NK-92 (cell line): ENCODE data around the gene ZPLD1.

Experiments used
- DNase-seq: peaks from one replicate; lab custom pipeline; 2025; ENCODE audit not compliant: unreplicated experiment; lab: John Stamatoyannopoulos, UW

ZPLD1 gene

DNA sequence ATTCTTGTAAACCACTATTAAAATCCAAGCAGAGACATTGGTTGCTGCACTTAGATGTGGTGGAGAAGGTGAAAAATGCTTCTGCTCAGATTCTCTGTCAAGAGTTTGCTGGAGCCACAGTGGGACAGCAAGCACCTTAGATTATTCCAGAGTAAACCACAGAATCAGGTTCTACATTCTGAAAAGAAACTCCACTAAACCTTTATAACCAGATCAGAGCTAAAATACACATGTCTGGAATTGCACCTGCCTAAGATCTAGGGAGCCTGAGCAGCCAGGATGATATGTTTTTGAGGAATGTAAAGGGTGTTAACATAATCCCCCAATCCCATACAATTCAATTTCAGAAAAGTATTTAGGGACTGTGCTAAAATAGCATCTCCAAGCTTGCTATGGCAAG, at the start of gene ZPLD1:
ZPLD1 (plus strand) TSS at position 301 of the 400 bp plus-strand sequence. CDS start 3,473 bp downstream, outside the sequence.
- no peak for DNase-seq

DNA sequence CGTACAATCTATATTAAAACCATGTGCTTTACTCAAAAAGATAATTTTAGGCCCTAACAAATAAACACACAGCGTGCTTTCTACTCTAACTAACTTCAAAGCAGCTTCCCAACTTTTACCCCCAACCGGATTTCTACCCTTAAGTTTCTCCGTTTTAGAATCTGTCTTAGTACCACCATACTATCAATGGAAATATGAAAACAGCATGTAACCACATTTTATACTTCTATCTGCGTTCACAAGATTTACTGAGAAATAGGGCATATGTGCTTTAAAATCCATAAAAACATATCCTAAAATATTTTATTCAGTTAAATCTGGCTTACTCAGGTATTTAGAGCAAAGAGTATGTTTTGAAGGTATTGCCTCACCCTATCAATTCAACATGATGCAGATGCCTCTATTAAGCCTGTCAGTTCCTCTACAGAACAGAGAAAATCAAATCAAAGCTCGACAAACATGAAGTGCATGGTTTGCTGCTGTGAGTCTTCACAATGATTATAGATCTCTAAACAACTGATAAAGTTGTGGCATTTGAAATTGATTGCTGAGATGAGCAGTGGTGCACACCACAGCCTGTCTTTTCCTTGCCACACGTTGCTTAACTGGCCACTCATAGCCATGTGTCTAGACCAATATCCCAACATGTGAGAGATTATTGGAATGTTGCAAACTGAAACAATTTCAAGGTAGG, 44.5 kb upstream of the ZPLD1 start:
- DNase-seq = no peak

DNA sequence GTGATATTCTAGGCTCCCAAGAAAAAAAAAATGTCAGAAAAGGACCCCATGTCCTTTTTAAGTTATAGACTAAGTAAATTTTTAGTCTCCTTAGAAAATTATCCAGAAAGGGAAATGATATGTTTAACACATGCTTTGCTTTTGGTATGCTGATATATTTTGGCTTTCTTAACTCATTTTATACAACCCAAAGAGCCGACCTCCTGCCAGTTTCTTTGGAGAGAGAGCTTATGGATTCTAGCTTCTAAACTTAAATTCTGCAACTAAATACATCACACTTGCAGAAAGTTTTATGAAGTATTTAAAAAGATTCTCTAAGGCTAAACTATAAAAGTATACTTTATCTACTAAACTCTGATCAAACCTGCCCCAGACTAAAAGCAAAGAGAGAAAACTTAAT, 43.9 kb upstream of the ZPLD1 start:
- DNase-seq = no peak

DNA sequence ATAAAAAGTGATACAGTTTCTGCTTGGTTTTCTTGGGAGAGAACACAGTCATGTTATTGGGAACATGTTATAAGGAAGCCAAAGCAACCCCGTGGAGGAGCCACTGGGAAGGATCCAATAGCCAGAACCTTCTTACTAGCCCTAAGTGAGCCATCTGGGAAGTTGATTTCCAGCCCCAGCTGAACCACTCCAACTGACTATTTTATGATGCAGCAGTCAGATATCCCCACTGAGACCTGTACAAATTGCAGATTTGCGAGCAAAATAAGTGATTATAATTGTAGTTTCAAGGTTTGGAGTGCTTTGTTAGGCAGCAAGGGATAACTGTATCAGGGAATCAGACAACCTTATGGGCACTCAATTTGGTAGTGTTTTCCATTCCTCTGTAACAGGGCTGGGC, 43.3 kb upstream of the ZPLD1 start:
- no peak for DNase-seq

DNA sequence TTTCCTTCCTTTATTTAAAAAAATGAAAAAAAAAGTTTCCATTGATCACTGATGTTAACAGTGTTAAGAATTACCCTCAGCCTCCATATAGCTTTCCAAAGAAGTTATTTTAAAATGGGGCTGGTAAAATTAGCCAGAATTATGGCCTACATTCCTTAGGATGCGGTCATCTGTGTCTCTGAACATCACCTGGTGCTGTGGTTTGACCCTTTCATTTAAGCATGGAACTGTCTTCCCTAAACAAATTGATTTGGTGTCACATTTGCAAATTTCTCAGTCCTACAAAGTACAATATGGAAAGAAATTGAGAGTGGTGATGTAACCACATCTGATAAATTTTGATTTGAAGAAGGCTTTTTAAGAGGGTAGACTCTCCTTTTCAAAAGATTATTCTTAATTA, 40.3 kb upstream of the ZPLD1 start:
- DNase-seq = no peak

DNA sequence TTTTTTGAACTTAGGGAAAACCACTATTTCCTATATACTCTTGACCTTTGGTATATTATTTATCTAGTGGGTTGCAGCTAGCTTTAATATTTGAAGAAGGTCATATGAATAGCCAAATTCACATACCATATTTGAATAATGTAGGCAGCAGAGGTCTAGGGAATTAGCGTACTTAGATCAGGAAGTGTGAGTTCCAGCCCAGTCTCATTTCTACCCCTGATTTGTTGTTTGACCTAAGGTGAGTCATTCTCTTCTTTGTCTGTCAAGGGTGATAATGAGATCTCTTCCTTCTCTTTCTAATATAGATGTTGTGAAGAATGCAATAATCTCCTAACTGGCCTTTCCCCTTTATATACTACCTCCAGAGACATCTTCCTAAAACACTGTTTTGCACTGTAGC, 36.6 kb upstream of the ZPLD1 start:
- no peak for DNase-seq

DNA sequence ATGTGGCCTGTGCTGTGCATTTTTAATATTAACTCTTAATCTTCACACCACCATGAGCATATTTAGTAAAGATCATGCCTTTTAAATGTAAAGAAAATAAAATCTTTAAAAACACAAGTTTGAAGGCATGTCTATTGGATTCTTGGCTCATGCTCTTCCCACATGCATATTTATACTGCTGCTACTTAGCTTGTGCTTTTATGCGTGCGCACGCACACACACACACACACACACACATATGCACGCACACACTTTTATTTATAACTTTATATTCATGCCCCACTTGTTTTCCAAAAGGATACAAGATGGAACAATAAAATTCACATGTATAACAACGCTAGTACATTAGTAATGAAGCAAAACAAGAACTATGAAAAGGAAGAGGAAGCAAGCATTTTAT, 36.1 kb upstream of the ZPLD1 start:
- DNase-seq = no peak

DNA sequence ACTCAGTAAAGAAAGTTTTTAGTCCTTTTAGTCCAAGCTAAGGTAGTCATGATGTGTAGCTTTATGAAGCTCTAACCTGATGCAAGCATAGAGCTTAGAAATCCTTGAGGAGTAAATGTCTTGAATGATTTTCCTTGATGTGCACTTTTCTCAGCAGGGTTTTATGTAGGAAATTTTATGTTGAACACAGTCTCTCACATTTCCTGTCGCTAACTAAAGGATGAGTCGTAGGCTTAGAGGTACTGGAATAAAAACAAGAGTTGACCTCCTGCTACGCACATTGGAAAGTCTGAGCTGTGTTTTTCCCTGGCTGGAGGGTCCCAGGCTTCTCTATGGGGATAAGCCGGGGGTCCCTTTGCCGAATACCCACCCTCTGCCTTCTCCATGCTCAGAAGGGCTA, 34.7 kb upstream of the ZPLD1 start:
- no peak for DNase-seq

DNA sequence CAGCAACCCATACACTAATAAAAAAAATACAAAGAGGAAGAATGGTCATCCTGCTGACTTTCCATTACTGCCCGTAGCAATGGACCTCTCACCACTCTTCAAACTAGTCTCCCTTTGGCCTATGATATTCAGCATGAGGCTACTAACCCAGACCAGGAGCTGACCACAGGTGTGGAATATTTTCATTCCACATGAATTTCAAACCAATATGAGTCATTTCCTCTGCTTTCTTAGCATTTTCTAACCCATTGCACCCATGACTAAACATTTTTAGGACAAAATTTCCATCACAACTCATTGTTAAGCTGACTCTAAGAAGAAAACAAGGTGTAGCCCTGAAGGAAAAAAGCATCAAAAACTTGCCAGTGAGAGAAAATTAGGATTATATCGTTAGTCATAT, 34.0 kb upstream of the ZPLD1 start:
- DNase-seq = no peak

DNA sequence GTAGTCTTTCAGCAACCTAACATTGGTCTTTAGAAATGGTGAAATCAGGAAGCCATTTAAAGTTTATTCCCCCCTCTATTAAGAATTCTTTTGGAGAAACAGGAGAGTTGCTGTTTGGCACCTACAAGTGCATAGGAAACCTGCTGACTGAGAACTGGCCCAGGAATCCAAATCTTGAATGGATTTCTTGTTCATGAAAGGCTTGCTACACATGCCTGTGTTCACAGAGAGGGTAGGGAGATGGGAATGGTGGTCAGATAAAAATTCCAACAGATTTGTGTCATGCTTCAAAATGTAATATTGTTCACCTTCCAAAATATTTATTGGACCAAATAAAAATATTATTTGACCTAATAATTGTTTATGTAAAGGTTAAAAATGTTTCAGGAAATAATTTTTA, 24.2 kb upstream of the ZPLD1 start:
- no peak for DNase-seq

DNA sequence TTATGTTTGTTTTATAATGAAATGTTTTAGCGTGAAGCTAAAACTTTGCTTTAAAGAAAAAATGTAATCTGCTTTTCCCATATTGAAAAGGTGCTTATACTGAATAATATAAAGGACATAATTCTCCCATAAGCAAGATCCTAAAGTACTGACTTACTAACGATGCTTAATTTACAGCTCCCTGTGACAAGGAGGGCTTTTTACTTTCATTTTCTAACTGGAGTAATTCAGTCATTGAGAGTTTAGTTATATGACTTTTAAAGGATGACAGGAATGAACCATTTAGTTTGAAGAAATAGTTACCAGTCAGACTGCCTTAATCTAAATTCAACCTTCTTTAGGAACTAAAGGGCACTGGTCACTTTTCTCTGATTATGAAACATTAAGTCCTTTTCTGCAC, 19.3 kb upstream of the ZPLD1 start:
- no peak for DNase-seq

DNA sequence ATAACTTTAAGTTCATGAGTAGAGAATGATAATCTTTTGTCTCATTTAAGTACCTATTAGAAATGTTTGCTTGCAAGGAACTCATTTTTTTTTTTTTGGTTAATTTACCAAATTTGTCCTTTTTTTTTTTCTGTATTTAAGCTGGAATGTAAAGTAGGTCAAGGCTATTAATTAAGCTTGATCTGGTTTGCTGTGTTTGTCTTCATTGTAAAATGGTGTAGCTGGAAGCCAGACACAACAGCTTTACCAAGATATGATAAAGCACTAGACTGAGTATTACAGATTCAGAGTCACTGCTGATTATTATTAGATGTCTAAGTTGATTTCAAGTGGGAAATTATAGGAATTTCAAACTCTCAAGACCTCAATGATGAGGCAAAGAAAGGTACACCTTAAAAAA, 15.0 kb upstream of the ZPLD1 start:
- no peak for DNase-seq

DNA sequence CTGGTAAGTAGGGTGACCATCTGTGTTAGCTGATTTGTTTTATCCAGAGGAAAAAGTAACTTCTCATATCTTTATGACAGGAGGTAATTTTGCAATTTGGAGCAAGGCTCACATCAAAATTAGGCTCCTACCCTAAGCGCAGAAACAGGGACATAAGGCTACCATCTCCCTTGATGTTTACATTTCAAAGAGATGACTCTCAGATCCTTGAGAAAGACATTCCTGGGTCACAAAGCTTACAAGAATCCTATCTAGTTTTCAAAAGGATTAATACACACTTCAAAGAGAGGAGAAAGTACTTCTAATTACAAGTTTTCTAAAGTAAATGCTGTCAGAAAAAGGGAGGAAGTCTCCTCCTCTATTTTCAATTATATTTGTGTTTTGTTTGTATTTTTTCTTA, 7.0 kb downstream of the ZPLD1 start:
- DNase-seq = no peak

DNA sequence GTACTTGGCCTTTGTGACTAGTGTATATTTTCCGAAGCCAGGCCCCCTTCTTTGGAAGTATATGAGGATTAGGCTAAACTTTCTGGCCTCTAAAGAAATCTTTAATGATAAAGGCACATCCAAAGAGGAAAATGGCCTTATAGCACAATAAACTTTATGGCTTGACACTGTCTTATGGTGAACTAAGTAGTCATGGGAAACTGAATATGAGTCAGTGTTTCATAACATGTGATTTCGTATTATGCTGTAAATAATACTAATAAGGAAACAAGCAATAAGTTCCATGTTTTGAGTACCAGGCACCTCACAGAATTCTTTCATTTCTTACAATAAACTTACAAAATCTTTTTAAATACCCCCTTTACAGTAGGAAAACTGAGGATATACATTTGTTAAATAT, 8.2 kb downstream of the ZPLD1 start:
- no peak for DNase-seq

DNA sequence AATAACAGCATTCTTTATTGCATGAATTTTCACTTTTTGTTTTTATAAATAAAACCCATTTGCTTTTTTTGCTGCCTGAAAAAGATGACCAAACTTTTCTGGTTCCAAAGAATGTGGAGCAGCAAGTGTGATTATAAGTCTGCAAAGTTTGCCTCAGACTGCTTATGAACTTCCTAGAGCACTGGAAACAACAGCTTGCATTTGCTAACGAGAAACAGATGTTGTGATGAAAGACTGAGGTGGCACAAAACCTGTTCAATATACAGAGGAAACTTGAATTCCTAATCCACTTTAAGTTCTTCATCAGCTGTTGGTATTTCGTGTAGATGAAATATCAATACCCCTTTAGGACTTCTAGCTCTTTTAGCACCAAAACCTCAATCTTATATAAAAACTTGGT, 9.3 kb downstream of the ZPLD1 start:
- DNase-seq = no peak

DNA sequence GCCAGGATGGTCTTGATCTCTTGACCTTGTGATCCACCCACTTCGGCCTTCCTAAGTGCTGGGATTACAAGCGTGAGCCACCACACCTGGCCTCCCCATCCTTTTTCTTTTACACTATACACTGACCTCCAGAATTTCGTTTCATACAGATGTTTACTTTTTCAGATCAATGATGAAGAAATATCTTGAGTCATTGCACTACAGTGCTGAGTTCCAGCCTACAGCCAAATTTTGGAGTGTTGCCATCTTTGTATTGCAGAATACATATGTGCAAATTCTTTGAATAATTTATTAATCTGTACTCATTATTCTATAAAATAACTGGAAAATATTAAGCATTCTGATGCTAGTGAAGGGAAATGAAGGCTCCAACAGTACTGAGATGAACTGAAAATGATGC, 12.5 kb downstream of the ZPLD1 start:
- DNase-seq = no peak

DNA sequence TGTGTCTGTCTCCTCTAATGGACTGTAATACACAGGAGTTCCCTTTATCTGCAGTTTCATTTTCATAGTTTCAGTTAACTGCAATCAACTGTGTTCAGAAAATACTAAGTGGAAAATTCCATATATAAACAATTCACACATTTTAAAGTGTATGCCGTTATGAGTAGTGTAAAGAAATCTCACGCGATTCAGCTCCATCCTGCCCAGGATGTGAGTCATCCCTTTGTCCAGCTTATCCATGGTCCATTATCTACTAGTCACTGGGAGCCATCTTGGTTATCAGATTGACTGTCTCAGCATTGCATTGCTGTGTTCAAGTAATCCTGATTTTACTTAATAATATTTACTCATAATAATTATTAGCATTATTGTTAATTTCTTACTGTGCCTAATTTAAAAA, 14.5 kb downstream of the ZPLD1 start:
- no peak for DNase-seq

DNA sequence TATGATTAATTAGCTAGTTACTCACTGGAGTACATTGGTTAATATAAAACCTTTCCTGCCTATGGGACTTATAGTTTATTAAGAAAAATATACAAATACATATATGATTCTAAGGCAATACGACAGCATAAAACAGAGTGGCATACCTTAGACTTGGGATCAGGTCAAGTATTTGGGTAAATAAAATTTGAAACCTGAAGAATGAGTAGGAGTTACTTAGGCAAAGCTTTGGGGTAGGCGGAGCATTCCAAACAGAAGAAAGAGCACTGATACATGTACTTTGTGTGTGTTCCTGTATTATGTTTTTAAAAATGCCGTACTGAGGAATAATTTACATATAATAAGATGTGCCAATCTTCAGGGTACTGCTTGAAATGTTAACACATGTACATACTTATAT, 15.1 kb downstream of the ZPLD1 start:
- DNase-seq = no peak

DNA sequence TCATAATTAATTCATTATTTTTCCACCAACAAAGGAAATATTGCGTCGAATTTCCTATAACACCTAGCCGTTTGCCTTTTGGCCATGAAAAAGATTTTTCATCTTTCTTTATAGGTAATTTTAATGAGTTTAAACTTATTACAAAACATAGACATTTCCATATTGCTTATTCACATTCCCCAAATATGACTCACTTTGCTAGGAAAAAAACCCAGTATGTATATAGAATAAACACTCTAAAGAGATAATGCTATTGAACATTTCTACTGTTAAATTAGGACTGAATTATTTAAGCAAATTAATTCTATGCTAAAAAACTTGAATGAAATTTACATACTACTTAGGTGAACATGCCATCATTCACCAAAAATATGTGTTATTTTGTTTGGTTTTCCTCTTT, 16.2 kb downstream of the ZPLD1 start:
- DNase-seq = no peak

DNA sequence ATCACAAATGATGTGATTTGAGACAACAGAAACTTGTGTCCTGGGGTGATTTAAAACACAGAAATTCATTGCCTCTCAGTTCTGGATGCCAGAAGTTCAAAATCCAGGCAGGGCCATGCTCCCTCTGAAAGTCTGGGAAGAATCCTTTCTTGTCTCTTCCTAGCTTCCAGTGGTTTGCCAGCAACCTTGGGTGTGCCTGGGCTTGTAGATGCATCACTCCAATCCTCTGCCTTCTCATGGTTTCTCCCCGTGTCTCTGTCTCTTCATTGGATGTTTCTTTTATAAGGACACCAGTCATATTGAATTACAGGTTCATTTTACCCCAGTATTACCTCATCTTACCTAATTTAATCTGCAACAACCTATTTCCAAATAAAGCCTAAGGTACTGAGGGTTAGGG, 16.7 kb downstream of the ZPLD1 start:
- no peak for DNase-seq

DNA sequence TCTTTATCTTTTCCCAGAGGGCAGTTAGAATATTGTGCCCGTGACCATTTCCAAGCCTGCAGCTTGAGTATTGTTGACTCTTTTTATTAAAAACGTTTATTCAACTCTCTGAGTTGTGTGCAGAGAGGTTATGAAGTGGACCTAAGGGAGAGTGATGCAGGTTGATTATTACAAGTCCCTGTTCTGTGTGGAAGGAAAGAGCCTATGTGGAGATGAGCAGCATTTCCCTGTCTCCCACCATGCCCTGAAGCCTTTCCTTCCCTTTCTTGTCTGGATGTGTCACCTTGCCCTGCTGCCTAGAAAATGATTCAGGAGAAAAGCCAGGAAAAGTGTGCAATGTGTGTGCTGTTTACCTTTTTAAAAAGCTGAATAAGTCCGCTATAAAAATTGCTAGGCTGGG, 19.4 kb downstream of the ZPLD1 start:
- no peak for DNase-seq

DNA sequence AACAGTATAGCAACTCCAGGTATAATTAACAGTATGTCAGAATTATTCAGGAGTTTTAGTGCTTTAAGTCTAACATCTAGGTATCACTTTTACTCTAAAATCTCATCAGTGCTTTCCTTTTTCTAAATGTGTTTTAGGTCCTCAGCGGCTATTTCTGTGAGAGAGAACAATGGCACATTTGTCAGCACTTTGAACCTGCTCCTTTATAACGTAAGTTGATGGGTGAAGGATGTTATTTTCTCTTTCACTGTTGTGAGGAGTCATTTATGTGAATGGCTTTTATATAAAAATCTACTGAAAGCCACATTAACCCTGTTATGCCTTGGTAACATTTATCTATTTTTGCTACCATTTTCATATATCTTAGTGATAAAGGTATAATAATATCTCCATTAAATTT, 22.8 kb downstream of the ZPLD1 start:
- no peak for DNase-seq

DNA sequence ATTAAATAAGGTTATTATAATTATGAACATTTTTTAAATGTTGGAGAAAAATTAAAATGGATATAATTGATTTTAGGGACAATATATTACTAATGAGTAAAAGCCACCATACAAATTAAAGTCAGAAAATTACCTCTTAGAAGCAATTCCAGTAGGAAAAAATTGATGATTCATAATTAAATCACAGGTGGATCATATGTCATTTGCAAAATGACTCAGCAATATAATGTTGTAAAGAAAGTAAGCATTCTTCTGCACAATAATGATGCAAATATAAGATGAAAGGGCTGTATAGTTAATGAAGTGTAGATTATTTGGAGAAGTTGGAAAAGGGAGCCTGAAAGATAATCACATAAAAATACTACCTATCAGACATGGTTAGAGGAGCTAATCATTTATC, 25.8 kb downstream of the ZPLD1 start:
- DNase-seq = no peak

DNA sequence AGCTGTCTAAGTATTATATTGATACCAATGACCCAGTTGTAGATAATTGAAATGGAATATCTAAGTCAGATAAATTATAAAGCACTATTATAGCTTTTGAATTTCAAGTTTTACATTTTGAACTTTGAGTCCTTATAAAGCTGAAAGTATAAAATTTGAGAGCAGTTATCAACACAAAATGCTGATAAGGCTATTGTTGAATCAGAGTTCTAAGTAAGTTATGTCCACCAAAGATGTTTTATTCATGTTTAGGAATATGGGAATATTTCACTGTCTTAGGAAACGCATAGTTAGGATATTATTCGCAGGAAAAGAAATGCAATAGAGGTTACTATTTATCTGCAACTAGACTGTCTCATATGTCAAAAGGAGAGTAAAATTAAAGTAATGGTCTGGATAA, 29.4 kb downstream of the ZPLD1 start:
- DNase-seq = no peak
